GM18519 (cell line): ENCODE measurements around the gene IDH2.

ENCODE experiments used
- ATAC-seq: cut with Tn5 transposase; IDR thresholded peaks from one replicate; pipeline ENCODE4 v1.9.1; 2021; ENCODE audit warnings: mild to moderate bottlenecking, moderate library complexity; ENCODE audit not compliant: unreplicated experiment, low FRiP score

Gene IDH2

GRCh38 chr15:90067953-90068606, 34.2 kb downstream of the IDH2 start:
- ATAC-seq: no peak

- no peak for ATAC-seq
Observed at GRCh38 chr15:90067181-90067952, 34.9 kb downstream of the IDH2 start.

- ATAC-seq: no peak
Observed at GRCh38 chr15:90065682-90066049, 36.6 kb downstream of the IDH2 start.

GRCh38 chr15:90064911-90065681, 37.2 kb downstream of the IDH2 start:
- ATAC-seq: no peak

GRCh38 chr15:90063770-90064247, 38.5 kb downstream of the IDH2 start:
- no peak for ATAC-seq

- no peak for ATAC-seq
Observed at GRCh38 chr15:90062973-90063769, 39.1 kb downstream of the IDH2 start.

- ATAC-seq: no peak
Observed at GRCh38 chr15:90062462-90062932, 39.8 kb downstream of the IDH2 start.

GRCh38 chr15:90062023-90062442, 40.2 kb downstream of the IDH2 start:
- ATAC-seq: no peak

- no peak for ATAC-seq
Observed at GRCh38 chr15:90060797-90061196, 41.5 kb downstream of the IDH2 start.

- ATAC-seq: peak; percentile 77
Observed at GRCh38 chr15:90059208-90059985, 42.9 kb downstream of the IDH2 start.

GRCh38 chr15:90058775-90059174, 43.5 kb downstream of the IDH2 start:
- ATAC-seq: no peak

GRCh38 chr15:90058308-90058707, 44.0 kb downstream of the IDH2 start:
- no peak for ATAC-seq

- ATAC-seq: no peak
Observed at GRCh38 chr15:90056529-90056928, 45.7 kb downstream of the IDH2 start.

- ATAC-seq: no peak
Observed at GRCh38 chr15:90055182-90055581, 47.1 kb downstream of the IDH2 start.

GRCh38 chr15:90054618-90055097, 47.6 kb downstream of the IDH2 start:
- ATAC-seq: no peak

- ATAC-seq: no peak
Observed at GRCh38 chr15:90053685-90054466, 48.4 kb downstream of the IDH2 start.

GRCh38 chr15:90051874-90052273, 50.4 kb downstream of the IDH2 start:
- ATAC-seq: no peak
